IMR-90 (cell line): ENCODE results near the gene RHOH.

ENCODE experiments used
- POLR2A ChIP-seq: IDR thresholded peaks from 2 replicates; pipeline ENCODE4 v1.6.1; 2012; ENCODE audit warnings: mild to moderate bottlenecking, low read depth, low read length
- TF ChIP-seq, protein P1 (sequence below): conservative IDR thresholded peaks from 2 replicates; pipeline ENCODE4 v1.5.1; 2012; ENCODE audit warnings: mild to moderate bottlenecking, low read depth, low read length, improper control_type of control experiment

DNA sequence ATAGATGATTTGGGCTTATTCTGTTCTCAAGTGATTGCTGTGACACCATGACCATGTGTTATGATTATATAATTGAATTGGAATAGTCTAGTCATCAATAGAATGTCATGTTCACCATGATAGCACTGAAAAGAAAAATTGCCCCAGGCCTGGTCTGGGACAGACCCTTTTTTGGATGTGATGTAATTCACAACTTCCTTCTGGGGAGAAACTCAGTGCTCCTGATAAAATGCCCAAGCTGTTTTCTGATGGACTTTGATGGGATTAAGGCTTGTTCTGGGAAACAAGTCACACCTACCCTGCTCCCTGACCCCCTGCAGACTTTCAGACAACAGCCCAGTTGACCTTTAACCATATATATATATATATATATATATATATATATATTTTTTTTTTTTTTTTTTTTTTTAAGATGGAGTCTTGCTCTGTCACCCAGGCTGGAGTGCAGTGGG lies 65.3 kb downstream of the RHOH start:
- TF ChIP-seq, protein P1, sequence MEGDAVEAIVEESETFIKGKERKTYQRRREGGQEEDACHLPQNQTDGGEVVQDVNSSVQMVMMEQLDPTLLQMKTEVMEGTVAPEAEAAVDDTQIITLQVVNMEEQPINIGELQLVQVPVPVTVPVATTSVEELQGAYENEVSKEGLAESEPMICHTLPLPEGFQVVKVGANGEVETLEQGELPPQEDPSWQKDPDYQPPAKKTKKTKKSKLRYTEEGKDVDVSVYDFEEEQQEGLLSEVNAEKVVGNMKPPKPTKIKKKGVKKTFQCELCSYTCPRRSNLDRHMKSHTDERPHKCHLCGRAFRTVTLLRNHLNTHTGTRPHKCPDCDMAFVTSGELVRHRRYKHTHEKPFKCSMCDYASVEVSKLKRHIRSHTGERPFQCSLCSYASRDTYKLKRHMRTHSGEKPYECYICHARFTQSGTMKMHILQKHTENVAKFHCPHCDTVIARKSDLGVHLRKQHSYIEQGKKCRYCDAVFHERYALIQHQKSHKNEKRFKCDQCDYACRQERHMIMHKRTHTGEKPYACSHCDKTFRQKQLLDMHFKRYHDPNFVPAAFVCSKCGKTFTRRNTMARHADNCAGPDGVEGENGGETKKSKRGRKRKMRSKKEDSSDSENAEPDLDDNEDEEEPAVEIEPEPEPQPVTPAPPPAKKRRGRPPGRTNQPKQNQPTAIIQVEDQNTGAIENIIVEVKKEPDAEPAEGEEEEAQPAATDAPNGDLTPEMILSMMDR = no peak
- no peak for TF ChIP-seq POLR2A
